ENCODE results near the gene CUBN. TPM values are rescaled to one million over a fixed set of nuclear protein-coding genes. Genes with fewer than 3 reads are reported as not detected.
A peak's percentile ranks its signal among the peaks of the same experiment; 100 is the strongest.

Gene CUBN
- total RNA-seq, 2 donors from 2014 or later, result 0.75 to 1.3 TPM

- Histone ChIP-seq H3K9me3 (ENCODE audit: control insufficient read depth, low read length) (no peaks in the 10 kb centered on the region), H3K36me3 (ENCODE audit: control insufficient read depth, insufficient read depth, low read length) (no peaks in the 10 kb centered on the region), H3K4me3 (ENCODE audit: low read length) (no peak overlapping the region), H3K9ac (ENCODE audit: extremely low read depth, low read length, poor library complexity, severe bottlenecking) (no peak overlapping the region), H3K27ac (ENCODE audit: low read depth, low read length) (no peak overlapping the region), H3K4me1 (ENCODE audit: control insufficient read depth, insufficient read depth, low read length) (peaks cover 4% of the 10 kb centered on the region), H3K27me3 (ENCODE audit: control insufficient read depth, insufficient read depth, low read length, poor library complexity, severe bottlenecking) (no peaks in the 10 kb centered on the region)
- H3K4me1 Mint-ChIP-seq, result peaks cover 13% of the 10 kb centered on the region
- no peak for TF ChIP-seq CTCF (conservative IDR thresholded peaks at IDR 0.05)
- no peaks in the 10 kb centered on the region for H3K36me3 Mint-ChIP-seq (ENCODE audit: low read depth)
- DNase-seq, result no peak
- no peaks in the 10 kb centered on the region for H3K9me3 Mint-ChIP-seq
- no peaks in the 10 kb centered on the region for H3K27me3 Mint-ChIP-seq (ENCODE audit: insufficient read depth)
- WGBS, 2 experiments (ENCODE audit: insufficient coverage in 1 of 2, insufficient read length in 1 of 2), result 81 to 87% methylated on average over 5 of the region's 5 CpGs
- no peak overlapping the region for H3K4me3 Mint-ChIP-seq
- H3K27ac Mint-ChIP-seq, result no peak overlapping the region
Observed at GRCh38 chr10:16931930-16932329, 197.7 kb downstream of the CUBN start.

GRCh38 chr10:16930540-16930939, 199.1 kb downstream of the CUBN start:
- Histone ChIP-seq H3K9me3 (ENCODE audit: control insufficient read depth, low read length) (no peaks in the 10 kb centered on the region), H3K4me1 (ENCODE audit: control insufficient read depth, insufficient read depth, low read length) (peaks cover 4% of the 10 kb centered on the region), H3K27ac (ENCODE audit: low read depth, low read length) (no peak overlapping the region), H3K27me3 (ENCODE audit: control insufficient read depth, insufficient read depth, low read length, poor library complexity, severe bottlenecking) (no peaks in the 10 kb centered on the region), H3K36me3 (ENCODE audit: control insufficient read depth, insufficient read depth, low read length) (no peaks in the 10 kb centered on the region), H3K4me3 (ENCODE audit: low read length) (no peak overlapping the region), H3K9ac (ENCODE audit: extremely low read depth, low read length, poor library complexity, severe bottlenecking) (no peak overlapping the region)
- peaks cover 13% of the 10 kb centered on the region for H3K4me1 Mint-ChIP-seq
- no peak for DNase-seq
- no peaks in the 10 kb centered on the region for H3K27me3 Mint-ChIP-seq (ENCODE audit: insufficient read depth)
- H3K9me3 Mint-ChIP-seq, result no peaks in the 10 kb centered on the region
- no peak for TF ChIP-seq CTCF (conservative IDR thresholded peaks at IDR 0.05)
- H3K4me3 Mint-ChIP-seq, result no peak overlapping the region
- H3K27ac Mint-ChIP-seq, result no peak overlapping the region
- H3K36me3 Mint-ChIP-seq (ENCODE audit: low read depth), result no peaks in the 10 kb centered on the region
- 89 to 96% methylated on average over 1 to 2 of the region's 2 CpGs for WGBS, 2 experiments (ENCODE audit: insufficient coverage in 1 of 2, insufficient read length in 1 of 2)

- peak; percentile 55 for DNase-seq
- Mint-ChIP-seq H3K4me1 (peaks cover 13% of the 10 kb centered on the region), H3K36me3 (ENCODE audit: low read depth) (no peaks in the 10 kb centered on the region), H3K27me3 (ENCODE audit: insufficient read depth) (no peaks in the 10 kb centered on the region), H3K4me3 (no peak overlapping the region), H3K27ac (no peak overlapping the region), H3K9me3 (no peaks in the 10 kb centered on the region)
- Histone ChIP-seq H3K27me3 (ENCODE audit: control insufficient read depth, insufficient read depth, low read length, poor library complexity, severe bottlenecking) (no peaks in the 10 kb centered on the region), H3K9ac (ENCODE audit: extremely low read depth, low read length, poor library complexity, severe bottlenecking) (no peak overlapping the region), H3K4me3 (ENCODE audit: low read length) (no peak overlapping the region), H3K36me3 (ENCODE audit: control insufficient read depth, insufficient read depth, low read length) (no peaks in the 10 kb centered on the region), H3K4me1 (ENCODE audit: control insufficient read depth, insufficient read depth, low read length) (peaks cover 4% of the 10 kb centered on the region), H3K27ac (ENCODE audit: low read depth, low read length) (no peak overlapping the region), H3K9me3 (ENCODE audit: control insufficient read depth, low read length) (no peaks in the 10 kb centered on the region)
- WGBS, 2 experiments (ENCODE audit: insufficient coverage in 1 of 2, insufficient read length in 1 of 2), result 0 to 29% methylated on average over 2 to 3 of the region's 4 CpGs
- TF ChIP-seq CTCF (conservative IDR thresholded peaks at IDR 0.05), result no peak
Observed at GRCh38 chr10:16929069-16929468, 200.5 kb downstream of the CUBN start.

Data from endodermal cell (in vitro differentiated cells).